Caco-2 (cell line): ENCODE results near the gene BNIP2. TPM values are rescaled to one million over a fixed set of nuclear protein-coding genes. Genes with fewer than 3 reads are reported as not detected.
A peak's percentile ranks its signal among the peaks of the same experiment; 100 is the strongest.

Source experiments
- BruUV-seq: library from RNA; stranded (reverse); fragments of 400-500 nt; replicated peaks from 2 replicates; lab custom pipeline; 2021; lab: Mats Ljungman, UMichigan
- CTCF ChIA-PET: fragments of 300-600 bp; sonication (Branson Sonifier 250); formaldehyde crosslinking; loops from one replicate; lab custom pipeline; 2022; ENCODE audit warnings: antibody characterized with exemption; lab: Charles Lee
- POLR2A ChIA-PET: fragments of 300-600 bp; sonication (Branson Sonifier 250); formaldehyde crosslinking; loops from one replicate; lab custom pipeline; 2022; ENCODE audit warnings: antibody characterized with exemption; lab: Charles Lee
- DNase-seq, 2 experiments: peaks; one replicate each; pipeline versions ENCODE4 v3.0.0 to v3.0.0-alpha.2; 2020 to 2022
- H3K27me3 ChIP-seq: replicated peaks from 2 replicates; pipeline ENCODE4 v1.6.0; 2011; ENCODE audit warnings: low read length; ENCODE audit not compliant: control insufficient read depth, insufficient read depth
- H3K36me3 ChIP-seq: 2 replicates; pipeline ENCODE4 v1.5.1; 2011; ENCODE audit warnings: low read length; ENCODE audit not compliant: control insufficient read depth, insufficient read depth
- H3K4me1 ChIP-seq: fragments of 250-450 bp; sonication (Bioruptor Pico); 2 replicates; pipeline ENCODE4 v1.5.1; 2020; ENCODE audit warnings: mild to moderate bottlenecking
- H3K4me3 ChIP-seq: 2 replicates; pipeline ENCODE4 v1.5.1; 2011; ENCODE audit warnings: low read depth, mild to moderate bottlenecking, control low read depth, low read length
- H3K9me3 ChIP-seq: fragments of 250-450 bp; sonication (Bioruptor Pico); 2 replicates; pipeline ENCODE4 v1.5.1; 2020; ENCODE audit warnings: mild to moderate bottlenecking, moderate library complexity
- H3K27ac Mint-ChIP-seq: one replicate; pipeline ENCODE4 v1.8.0; 2022; ENCODE audit warnings: mixed read lengths; ENCODE audit not compliant: unreplicated experiment
- H3K27me3 Mint-ChIP-seq: one replicate; pipeline ENCODE4 v1.8.0; 2022; ENCODE audit warnings: mixed read lengths; ENCODE audit not compliant: insufficient read depth, unreplicated experiment
- H3K36me3 Mint-ChIP-seq: one replicate; pipeline ENCODE4 v1.8.0; 2022; ENCODE audit warnings: mild to moderate bottlenecking, mixed read lengths; ENCODE audit not compliant: insufficient read depth, unreplicated experiment
- H3K4me1 Mint-ChIP-seq: one replicate; pipeline ENCODE4 v1.8.0; 2022; ENCODE audit warnings: low read depth, mixed read lengths; ENCODE audit not compliant: unreplicated experiment
- H3K4me3 Mint-ChIP-seq: one replicate; pipeline ENCODE4 v1.8.0; 2022; ENCODE audit warnings: mild to moderate bottlenecking, moderate library complexity, mixed read lengths; ENCODE audit not compliant: unreplicated experiment
- H3K9me3 Mint-ChIP-seq: one replicate; pipeline ENCODE4 v1.8.0; 2022; ENCODE audit warnings: mixed read lengths; ENCODE audit not compliant: unreplicated experiment
- intact Hi-C: fragments of 100-400 bp; cut with micrococcal nuclease; formaldehyde crosslinking; loops from one replicate; pipeline ENCODE4 v1.10.0; 2022; ENCODE audit not compliant: unreplicated experiment
- total RNA-seq: library from RNA; stranded (reverse); gene quantifications from 2 replicates; pipeline ENCODE4 v1.2.3, GENCODE V29; 2022
- TF ChIP-seq, protein P1 (sequence below), 2 experiments: fragments of 200-600 bp in 1 of 2; IDR thresholded peaks; 1 replicate in 1 of 2; 2 replicates in 1 of 2; pipeline versions ENCODE4 v1.5.1 to v1.8.0; 2011 to 2022; ENCODE audit warnings: antibody characterized with exemption in 1 of 2, control low read depth in 1 of 2, inconsistent platforms in 1 of 2, low read depth in 1 of 2, low read length in 1 of 2, mild to moderate bottlenecking in 1 of 2, moderate library complexity in 1 of 2; ENCODE audit not compliant: insufficient read depth in 1 of 2, severe bottlenecking in 1 of 2, unreplicated experiment in 1 of 2

Gene BNIP2
- total RNA-seq, 1 experiment from 2014 or later: 54.0 TPM

DNA sequence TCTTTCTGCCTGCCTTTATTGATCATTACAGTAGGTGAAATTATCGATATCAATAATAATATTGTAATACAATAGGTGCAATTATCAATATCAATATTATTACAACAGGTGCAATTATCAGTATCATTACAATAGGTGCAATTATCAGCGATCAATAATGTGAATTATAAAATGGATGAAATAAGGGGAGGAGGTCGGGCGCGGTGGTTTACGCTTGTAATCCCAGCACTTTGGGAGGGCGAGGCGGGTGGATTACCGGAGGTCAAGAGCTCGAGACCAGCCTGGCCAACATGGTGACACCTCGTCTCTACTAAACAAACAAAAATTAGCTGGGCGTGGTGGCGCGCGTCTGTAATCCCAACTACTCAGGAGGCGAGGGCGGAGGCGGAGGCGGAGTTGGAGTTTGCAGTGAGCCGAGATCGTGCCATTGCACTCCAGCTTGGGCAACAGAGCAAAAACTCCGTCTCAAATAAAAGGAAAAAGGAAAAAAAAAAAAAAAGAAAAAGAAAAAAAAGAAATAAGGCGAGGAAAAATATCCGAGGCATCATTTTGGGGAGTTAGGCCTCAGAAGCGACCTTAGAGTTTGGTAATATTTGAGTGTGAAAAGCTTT, 611 bp upstream of the BNIP2 start:
- TF ChIP-seq, protein P1, sequence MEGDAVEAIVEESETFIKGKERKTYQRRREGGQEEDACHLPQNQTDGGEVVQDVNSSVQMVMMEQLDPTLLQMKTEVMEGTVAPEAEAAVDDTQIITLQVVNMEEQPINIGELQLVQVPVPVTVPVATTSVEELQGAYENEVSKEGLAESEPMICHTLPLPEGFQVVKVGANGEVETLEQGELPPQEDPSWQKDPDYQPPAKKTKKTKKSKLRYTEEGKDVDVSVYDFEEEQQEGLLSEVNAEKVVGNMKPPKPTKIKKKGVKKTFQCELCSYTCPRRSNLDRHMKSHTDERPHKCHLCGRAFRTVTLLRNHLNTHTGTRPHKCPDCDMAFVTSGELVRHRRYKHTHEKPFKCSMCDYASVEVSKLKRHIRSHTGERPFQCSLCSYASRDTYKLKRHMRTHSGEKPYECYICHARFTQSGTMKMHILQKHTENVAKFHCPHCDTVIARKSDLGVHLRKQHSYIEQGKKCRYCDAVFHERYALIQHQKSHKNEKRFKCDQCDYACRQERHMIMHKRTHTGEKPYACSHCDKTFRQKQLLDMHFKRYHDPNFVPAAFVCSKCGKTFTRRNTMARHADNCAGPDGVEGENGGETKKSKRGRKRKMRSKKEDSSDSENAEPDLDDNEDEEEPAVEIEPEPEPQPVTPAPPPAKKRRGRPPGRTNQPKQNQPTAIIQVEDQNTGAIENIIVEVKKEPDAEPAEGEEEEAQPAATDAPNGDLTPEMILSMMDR (IDR thresholded peaks at IDR 0.05; ENCODE audit: insufficient read depth in 1 of 2, low read depth in 1 of 2, low read length in 1 of 2, severe bottlenecking in 1 of 2, unreplicated experiment in 1 of 2): no peak
- Histone ChIP-seq H3K36me3 (no peaks in the 10 kb centered on the region), H3K4me3 (peak overlapping the region; percentile 99), H3K9me3 (no peaks in the 10 kb centered on the region), H3K4me1 (0 out of 2 replicates have a peak, but pooled peaks cover 4% of the 10 kb centered on the region), H3K27me3 (no peaks in the 10 kb centered on the region)
- Mint-ChIP-seq H3K9me3 (no peaks in the 10 kb centered on the region), H3K36me3 (peaks cover 33% of the 10 kb centered on the region), H3K4me1 (peaks cover 14% of the 10 kb centered on the region), H3K27ac (peak overlapping the region; percentile 90), H3K27me3 (no peaks in the 10 kb centered on the region), H3K4me3 (peak overlapping the region; percentile 87)
- POLR2A ChIA-PET: interaction anchor here (1.8 kb wide), 1 partner anchor 32 kb away, joined by 7 read pairs; the partner anchor contains the start of gene GTF2A2
- TSS peak; percentile 73 for BruUV-seq
- CTCF ChIA-PET: interaction anchor here (0.5 to 0.6 kb wide), 2 partner anchors 10 to 790 kb away, joined by 3 read pairs; no protein-coding TSS in a partner anchor
- DNase-seq: peak; percentile 69 to 81
- intact Hi-C loops: loop anchor here (2.0 to 5.0 kb wide), 2 partner anchors 35 to 708 kb away; partner anchors contain the start of gene ANXA2

DNA sequence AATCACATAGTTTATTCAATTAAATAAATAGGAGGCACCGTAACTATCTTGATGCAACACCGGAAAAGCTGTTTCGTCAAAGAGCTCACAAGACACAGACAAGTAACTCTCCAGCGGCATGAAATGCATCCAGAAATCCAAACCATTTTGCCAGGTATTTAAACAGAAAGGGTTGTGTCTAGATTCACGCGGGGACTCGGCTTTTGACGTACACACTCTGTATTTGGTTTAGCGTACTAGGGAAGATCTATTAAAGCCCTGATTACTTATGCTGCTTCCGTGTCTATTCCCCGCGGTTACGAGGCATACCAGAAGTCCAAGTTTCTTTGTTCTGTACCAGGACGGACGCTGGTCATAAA, 718 bp downstream of the BNIP2 start:
- intact Hi-C loops: loop anchor here (5.0 kb wide), 1 partner anchor 709 kb away; the partner anchor contains the start of gene ANXA2
- H3K27me3 ChIP-seq: no peaks in the 10 kb centered on the region
- peak overlapping the region; percentile 99 for H3K4me3 ChIP-seq
- POLR2A ChIA-PET: interaction anchor here (1.8 kb wide), 1 partner anchor 31 kb away, joined by 7 read pairs; the partner anchor contains the start of gene GTF2A2
- TF ChIP-seq, protein P1 (IDR thresholded peaks at IDR 0.05; ENCODE audit: insufficient read depth in 1 of 2, low read depth in 1 of 2, low read length in 1 of 2, severe bottlenecking in 1 of 2, unreplicated experiment in 1 of 2): no peak
- Mint-ChIP-seq H3K27ac (peak overlapping the region; percentile 90), H3K4me1 (peaks cover 14% of the 10 kb centered on the region), H3K36me3 (peaks cover 33% of the 10 kb centered on the region), H3K27me3 (no peaks in the 10 kb centered on the region), H3K9me3 (no peaks in the 10 kb centered on the region), H3K4me3 (peak overlapping the region; percentile 87)
- no peaks in the 10 kb centered on the region for H3K36me3 ChIP-seq
- 0 out of 2 replicates have a peak, but pooled peaks cover 4% of the 10 kb centered on the region for H3K4me1 ChIP-seq
- CTCF ChIA-PET: no interaction called here
- BruUV-seq: no TSS peak
- no peak for DNase-seq
- no peaks in the 10 kb centered on the region for H3K9me3 ChIP-seq

DNA sequence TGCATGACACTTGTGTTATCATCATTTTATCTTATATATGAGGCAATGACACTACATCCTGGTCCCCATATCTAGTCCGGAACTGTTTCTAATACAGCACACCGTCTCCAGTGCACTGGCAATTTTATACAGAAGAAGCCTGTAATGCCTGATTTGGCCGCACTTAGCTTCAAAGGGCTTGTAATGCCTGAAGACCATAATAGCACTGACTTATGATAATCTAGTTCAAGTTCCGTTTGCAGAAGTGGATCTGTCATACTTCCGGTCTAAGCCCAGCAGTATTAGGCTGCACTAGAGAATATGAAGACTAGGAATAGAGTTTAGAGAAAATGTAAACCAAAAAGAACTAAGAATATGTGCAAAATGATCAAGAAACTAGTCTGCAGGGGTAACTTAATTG, 1.3 kb downstream of the BNIP2 start:
- H3K27me3 Mint-ChIP-seq: no peaks in the 10 kb centered on the region
- no peaks in the 10 kb centered on the region for H3K27me3 ChIP-seq
- H3K4me3 ChIP-seq: peak overlapping the region; percentile 99
- no peak for DNase-seq
- intact Hi-C loops: loop anchor here (5.0 kb wide), 1 partner anchor 709 kb away; the partner anchor contains the start of gene ANXA2
- H3K27ac Mint-ChIP-seq: peak overlapping the region; percentile 90
- TSS peak; percentile 37 for BruUV-seq
- 0 out of 2 replicates have a peak, but pooled peaks cover 4% of the 10 kb centered on the region for H3K4me1 ChIP-seq
- TF ChIP-seq, protein P1 (IDR thresholded peaks at IDR 0.05; ENCODE audit: insufficient read depth in 1 of 2, low read depth in 1 of 2, low read length in 1 of 2, severe bottlenecking in 1 of 2, unreplicated experiment in 1 of 2): no peak
- H3K4me3 Mint-ChIP-seq: peak overlapping the region; percentile 87
- H3K36me3 Mint-ChIP-seq: peaks cover 38% of the 10 kb centered on the region
- POLR2A ChIA-PET: interaction anchor here (1.8 kb wide), 1 partner anchor 31 kb away, joined by 7 read pairs; the partner anchor contains the start of gene GTF2A2
- H3K9me3 ChIP-seq: no peaks in the 10 kb centered on the region
- H3K36me3 ChIP-seq: no peaks in the 10 kb centered on the region
- CTCF ChIA-PET: no interaction called here
- peaks cover 14% of the 10 kb centered on the region for H3K4me1 Mint-ChIP-seq
- H3K9me3 Mint-ChIP-seq: no peaks in the 10 kb centered on the region
